SK-N-SH (cell line): Measurements from ENCODE around the gene CCDC167. TPM values are rescaled to one million over a fixed set of nuclear protein-coding genes. Genes with fewer than 3 reads are reported as not detected.

Experiments used
- CTCF ChIA-PET: fragments of 300-600, 350-600 bp; formaldehyde crosslinking; extraction: SDS; loops from one replicate; lab custom pipeline; 2021; lab: Yijun Ruan, JAX
- POLR2A ChIA-PET: fragments of 350-600 bp; sonication (Branson Sonifier 250); formaldehyde crosslinking; extraction: SDS; loops from one replicate; lab custom pipeline; 2020; ENCODE audit warnings: antibody characterized with exemption, inconsistent platforms; lab: Yijun Ruan, JAX
- DNase-seq: peaks from one replicate; pipeline ENCODE4 v3.0.0; 2012
- H2AFZ ChIP-seq: fragments of 200-600 bp; sonication (generic); 2 replicates; pipeline ENCODE4 v1.8.1; 2016; ENCODE audit warnings: antibody characterized with exemption, mild to moderate bottlenecking, low read depth
- H3F3A ChIP-seq: fragments of 200-600 bp; sonication (generic); replicated peaks from 2 replicates; pipeline ENCODE3; 2016; ENCODE audit warnings: antibody characterized with exemption, mild to moderate bottlenecking; ENCODE audit not compliant: insufficient read depth
- H3K27ac ChIP-seq, 2 experiments: fragments of 200-500 bp in 1 of 2; fragments of 200-600 bp in 1 of 2; sonication (Bioruptor generic) in 1 of 2; sonication (generic), shearing (Covaris generic) in 1 of 2; 2 replicates each; pipeline versions ENCODE4 v1.5.1 to v1.6.1; 2014 to 2016; ENCODE audit warnings: low read depth in 2 of 2, inconsistent platforms in 1 of 2, low read length in 1 of 2, mild to moderate bottlenecking in 1 of 2, mixed read lengths in 1 of 2
- H3K27me3 ChIP-seq: fragments of 200-600 bp; sonication (generic), shearing (Covaris generic); 2 replicates; pipeline ENCODE4 v1.6.1; 2016; ENCODE audit warnings: mixed run types; ENCODE audit not compliant: insufficient read depth
- H3K36me3 ChIP-seq, 2 experiments: fragments of 200-500 bp in 1 of 2; fragments of 200-600 bp in 1 of 2; sonication (Bioruptor generic) in 1 of 2; sonication (generic) in 1 of 2; replicated peaks in 1 of 2; 2 replicates each; pipeline versions ENCODE3 to v1.5.1; 2014 to 2016; ENCODE audit warnings: low read length in 1 of 2, mild to moderate bottlenecking in 1 of 2; ENCODE audit not compliant: insufficient read depth in 2 of 2, control insufficient read depth in 1 of 2
- H3K4me1 ChIP-seq, 2 experiments: fragments of 200-500 bp in 1 of 2; fragments of 200-600 bp in 1 of 2; sonication (Bioruptor generic) in 1 of 2; sonication (generic), shearing (Covaris generic) in 1 of 2; 2 replicates each; pipeline versions ENCODE4 v1.5.1 to v1.6.1; 2014 to 2016; ENCODE audit warnings: low read depth in 1 of 2, low read length in 1 of 2, mixed run types in 1 of 2; ENCODE audit not compliant: insufficient read depth in 2 of 2, control insufficient read depth in 1 of 2
- H3K4me2 ChIP-seq: fragments of 200-600 bp; sonication (generic), shearing (Covaris generic); 2 replicates; pipeline ENCODE4 v1.6.1; 2017; ENCODE audit warnings: mixed run types
- H3K4me3 ChIP-seq, 2 experiments: fragments of 200-500 bp in 1 of 2; fragments of 200-600 bp in 1 of 2; sonication (Bioruptor generic) in 1 of 2; sonication (generic), shearing (Covaris generic) in 1 of 2; 2 replicates each; pipeline versions ENCODE4 v1.5.1 to v1.8.1; 2014 to 2016; ENCODE audit warnings: low read depth in 2 of 2, inconsistent platforms in 1 of 2, low read length in 1 of 2, mild to moderate bottlenecking in 1 of 2, mixed read lengths in 1 of 2, moderate library complexity in 1 of 2
- H3K79me2 ChIP-seq: fragments of 200-600 bp; sonication (generic); 2 replicates; pipeline ENCODE4 v1.8.1; 2017; ENCODE audit warnings: mild to moderate bottlenecking; ENCODE audit not compliant: insufficient read depth
- H3K9ac ChIP-seq: fragments of 200-600 bp; sonication (generic); 2 replicates; pipeline ENCODE4 v1.6.1; 2017; ENCODE audit warnings: mixed run types
- H3K9me2 ChIP-seq: fragments of 200-600 bp; sonication (generic); 2 replicates; pipeline ENCODE4 v1.6.1; 2017; ENCODE audit warnings: mixed run types
- H3K9me3 ChIP-seq: fragments of 200-600 bp; sonication (generic); 2 replicates; pipeline ENCODE4 v1.6.1; 2017; ENCODE audit warnings: mixed run types, mild to moderate bottlenecking, moderate library complexity
- H4K20me1 ChIP-seq: fragments of 200-600 bp; sonication (generic); 2 replicates; pipeline ENCODE4 v1.6.1; 2017; ENCODE audit warnings: mild to moderate bottlenecking, mixed run types; ENCODE audit not compliant: insufficient read depth
- FOXM1 ChIP-seq: IDR thresholded peaks from 2 replicates; pipeline ENCODE4 v1.4.0; 2012; ENCODE audit warnings: low read depth, mild to moderate bottlenecking
- GABPA ChIP-seq: IDR thresholded peaks from 2 replicates; pipeline ENCODE4 v1.4.0; 2012; ENCODE audit warnings: low read depth, mild to moderate bottlenecking
- IRF3 ChIP-seq: fragments of 150-350 bp; IDR thresholded peaks from 2 replicates; pipeline ENCODE4 v1.6.1; 2016; ENCODE audit warnings: mild to moderate bottlenecking, low read depth, low read length
- MAX ChIP-seq: IDR thresholded peaks from 2 replicates; pipeline ENCODE4 v1.4.0; 2012; ENCODE audit warnings: low read depth
- PBX3 ChIP-seq: IDR thresholded peaks from 2 replicates; pipeline ENCODE4; 2012
- REST ChIP-seq: IDR thresholded peaks from 2 replicates; pipeline ENCODE4 v1.6.1; 2012; ENCODE audit warnings: mild to moderate bottlenecking, low read depth, low read length, moderate library complexity
- SMC3 ChIP-seq: IDR thresholded peaks from 2 replicates; pipeline ENCODE4 v1.6.1; 2012; ENCODE audit warnings: low read depth, low read length, improper control_type of control experiment
- TAF1 ChIP-seq: IDR thresholded peaks from 2 replicates; pipeline ENCODE4 v1.6.1; 2012; ENCODE audit warnings: low read depth, mild to moderate bottlenecking, low read length, moderate library complexity, borderline replicate concordance
- USF2 ChIP-seq: fragments of 150-350 bp; IDR thresholded peaks from 2 replicates; pipeline ENCODE4 v1.6.1; 2017; ENCODE audit warnings: antibody characterized with exemption, low read length, low read depth, borderline replicate concordance
- WGBS: methylation state at CpG from one replicate; pipeline ENCODE4 v1.1.6; 2017; ENCODE audit warnings: low lambda C conversion rate; 5-methylcytosine and 5-hydroxymethylcytosine counted together
- polyA plus RNA-seq, 3 experiments: library from polyadenylated mRNA; depleted of rRNA; stranded (reverse); fragments of >200 nt; gene quantifications; 2 replicates each; pipeline ENCODE4 v1.2.3, GENCODE V29; 2012

Gene CCDC167
- polyA plus RNA-seq, 1 of the 3 experiments (the other 2 are of a cell fraction): 49.1 TPM

- Histone ChIP-seq H2AFZ (no peak overlapping the region), H3K79me2 (no peaks in the 10 kb centered on the region), H4K20me1 (no peaks in the 10 kb centered on the region), H3K4me3 (no peak overlapping the region), H3K4me2 (no peak overlapping the region), H3K9ac (no peak overlapping the region), H3K9me3 (no peaks in the 10 kb centered on the region), H3K27me3 (no peaks in the 10 kb centered on the region), H3K9me2 (no peaks in the 10 kb centered on the region), H3K36me3 (no peaks in the 10 kb centered on the region), H3K27ac (peak overlapping the region in 1 of 2 experiments; percentile 72; a peak in 2 of 4 replicates), H3K4me1 (peaks cover 0 to 42% of the 10 kb centered on the region in 2 experiments; a peak in 2 of 4 replicates), H3F3A (no peaks in the 10 kb centered on the region)
- POLR2A ChIA-PET: interaction anchor here (1.4 to 1.9 kb wide), 2 partner anchors 10 to 29 kb away, joined by 3 to 11 read pairs; no protein-coding TSS in a partner anchor
- CTCF ChIA-PET: interaction anchor here (0.8 to 1.9 kb wide), 3 partner anchors 10 to 64 kb away, joined by 3 to 5 read pairs (median 4); no protein-coding TSS in a partner anchor
- no peak for DNase-seq
- TF ChIP-seq TAF1 (no peak), GABPA (no peak), PBX3 (no peak), FOXM1 (no peak), USF2 (no peak), MAX (no peak), REST (no peak), SMC3 (no peak), IRF3 (no peak)
- WGBS: 70% methylated on average over 4 of the region's 4 CpGs
Measured at GRCh38 chr6:37506479-37506878, 6.8 kb upstream of the CCDC167 start.
